Brain microvascular endothelial cell (primary cell): Measurements from ENCODE around the gene PTPRJ.
"Not testable (repeated sequence)": the region's sequence is repeated elsewhere in the genome, so short reads cannot be mapped to it uniquely, and the experiment has no call there.

ENCODE experiments used
- DNase-seq: peaks from one replicate; pipeline ENCODE4 v3.0.0-alpha.2; 2020
- H3K27ac ChIP-seq: fragments of 250-450 bp; sonication (Bioruptor Pico); 2 replicates; pipeline ENCODE4 v1.5.1; 2020; ENCODE audit warnings: mild to moderate bottlenecking, moderate library complexity
- H3K27me3 ChIP-seq: fragments of 250-450 bp; sonication (Bioruptor Pico); replicated peaks from 2 replicates; pipeline ENCODE4 v1.5.1; 2020; ENCODE audit warnings: mild to moderate bottlenecking
- H3K36me3 ChIP-seq: fragments of 250-450 bp; sonication (Bioruptor Pico); replicated peaks from 2 replicates; pipeline ENCODE4 v1.5.1; 2020; ENCODE audit warnings: mild to moderate bottlenecking
- H3K4me3 ChIP-seq: 2 replicates; pipeline ENCODE4 v1.5.1; 2011; ENCODE audit warnings: low read depth, mild to moderate bottlenecking, control low read depth, low read length, moderate library complexity
- in situ Hi-C: cut with HindIII; loops from 2 replicates; pipeline ENCODE4 v1.10.0; 2017; ENCODE audit warnings: low sequenced_read_pairs, low pct_ligation_motif_present
- TF ChIP-seq, protein P1 (sequence below): IDR thresholded peaks from 2 replicates; pipeline ENCODE4 v1.5.1; 2011; ENCODE audit warnings: low read depth, mild to moderate bottlenecking, moderate library complexity, low read length, control low read depth, inconsistent platforms; ENCODE audit errors: missing control alignments

The PTPRJ gene

GRCh38 chr11:48020092-48020755 lies 39.9 kb downstream of the PTPRJ start:
- Histone ChIP-seq H3K27ac (no peak overlapping the region), H3K4me3 (no peak overlapping the region), H3K27me3 (no peaks in the 10 kb centered on the region), H3K36me3 (no peaks in the 10 kb centered on the region)
- TF ChIP-seq, protein P1, sequence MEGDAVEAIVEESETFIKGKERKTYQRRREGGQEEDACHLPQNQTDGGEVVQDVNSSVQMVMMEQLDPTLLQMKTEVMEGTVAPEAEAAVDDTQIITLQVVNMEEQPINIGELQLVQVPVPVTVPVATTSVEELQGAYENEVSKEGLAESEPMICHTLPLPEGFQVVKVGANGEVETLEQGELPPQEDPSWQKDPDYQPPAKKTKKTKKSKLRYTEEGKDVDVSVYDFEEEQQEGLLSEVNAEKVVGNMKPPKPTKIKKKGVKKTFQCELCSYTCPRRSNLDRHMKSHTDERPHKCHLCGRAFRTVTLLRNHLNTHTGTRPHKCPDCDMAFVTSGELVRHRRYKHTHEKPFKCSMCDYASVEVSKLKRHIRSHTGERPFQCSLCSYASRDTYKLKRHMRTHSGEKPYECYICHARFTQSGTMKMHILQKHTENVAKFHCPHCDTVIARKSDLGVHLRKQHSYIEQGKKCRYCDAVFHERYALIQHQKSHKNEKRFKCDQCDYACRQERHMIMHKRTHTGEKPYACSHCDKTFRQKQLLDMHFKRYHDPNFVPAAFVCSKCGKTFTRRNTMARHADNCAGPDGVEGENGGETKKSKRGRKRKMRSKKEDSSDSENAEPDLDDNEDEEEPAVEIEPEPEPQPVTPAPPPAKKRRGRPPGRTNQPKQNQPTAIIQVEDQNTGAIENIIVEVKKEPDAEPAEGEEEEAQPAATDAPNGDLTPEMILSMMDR: no peak
- in situ Hi-C loops: no loop called here
- DNase-seq: no peak

- H3K4me3 ChIP-seq, H3K27ac ChIP-seq, H3K36me3 ChIP-seq, H3K27me3 ChIP-seq, in situ Hi-C loops, DNase-seq: not testable (repeated sequence)
Measured at GRCh38 chr11:48021201-48021820, 41.0 kb downstream of the PTPRJ start.

DNA sequence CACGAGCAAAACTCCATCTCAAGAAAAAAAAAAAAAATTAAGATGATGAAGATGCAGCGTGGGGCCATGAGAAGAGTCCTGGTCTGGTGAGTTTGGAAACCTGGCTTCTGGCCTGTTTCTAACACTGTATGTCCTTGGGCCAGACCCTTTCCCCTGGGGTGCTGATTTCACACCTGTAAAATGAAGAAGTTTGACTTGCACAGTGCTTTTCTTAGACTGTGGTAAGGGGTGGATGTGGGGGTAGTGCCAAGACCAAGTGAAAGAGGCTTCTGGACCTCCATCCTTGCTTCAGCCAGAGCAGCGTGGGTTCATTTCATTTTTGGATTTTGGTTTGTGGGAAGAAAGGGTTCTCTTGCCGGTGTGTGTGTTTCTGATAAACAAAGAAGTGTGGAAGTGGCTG lies 42.1 kb downstream of the PTPRJ start:
- Histone ChIP-seq H3K27ac (no peak overlapping the region), H3K36me3 (no peaks in the 10 kb centered on the region), H3K27me3 (no peaks in the 10 kb centered on the region), H3K4me3 (no peak overlapping the region)
- DNase-seq: no peak
- in situ Hi-C loops: no loop called here
- TF ChIP-seq, protein P1: no peak

DNA sequence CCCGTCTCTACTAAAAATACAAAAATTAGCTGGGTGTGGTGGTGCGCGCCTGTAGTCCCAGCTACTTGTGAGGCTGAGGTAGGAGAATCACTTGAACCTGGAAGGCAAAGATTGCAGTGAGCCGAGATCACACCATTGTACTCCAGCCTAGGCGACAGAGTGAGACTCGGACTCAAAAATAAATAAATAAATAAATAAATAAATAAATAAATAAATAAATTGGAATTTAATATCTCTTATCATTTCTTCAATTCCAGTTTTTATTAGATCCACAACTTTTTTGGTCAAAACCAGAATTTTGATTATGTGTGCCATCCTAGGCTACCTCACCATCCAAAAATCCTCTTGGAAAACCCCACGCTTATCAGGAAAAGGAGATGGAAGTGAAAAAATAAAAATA lies 43.2 kb downstream of the PTPRJ start:
- DNase-seq, H3K36me3 ChIP-seq, in situ Hi-C loops, H3K4me3 ChIP-seq, H3K27ac ChIP-seq, H3K27me3 ChIP-seq: not testable (repeated sequence)

- in situ Hi-C loops: no loop called here
- DNase-seq: no peak
- Histone ChIP-seq H3K27ac (no peak overlapping the region), H3K36me3 (no peaks in the 10 kb centered on the region), H3K4me3 (no peak overlapping the region), H3K27me3 (no peaks in the 10 kb centered on the region)
- TF ChIP-seq, protein P1: no peak
Measured at GRCh38 chr11:48024635-48025071, 44.3 kb downstream of the PTPRJ start.

GRCh38 chr11:48025293-48025983 lies 45.1 kb downstream of the PTPRJ start:
- in situ Hi-C loops: no loop called here
- Histone ChIP-seq H3K27ac (no peak overlapping the region), H3K4me3 (no peak overlapping the region), H3K27me3 (no peaks in the 10 kb centered on the region), H3K36me3 (no peaks in the 10 kb centered on the region)
- TF ChIP-seq, protein P1: no peak
- DNase-seq: no peak
